ENCODE data around the gene GPR137B.

The GPR137B gene

GRCh38 chr1:236204656-236205055, 62.3 kb downstream of the GPR137B start:
- no peak for DNase-seq

DNA sequence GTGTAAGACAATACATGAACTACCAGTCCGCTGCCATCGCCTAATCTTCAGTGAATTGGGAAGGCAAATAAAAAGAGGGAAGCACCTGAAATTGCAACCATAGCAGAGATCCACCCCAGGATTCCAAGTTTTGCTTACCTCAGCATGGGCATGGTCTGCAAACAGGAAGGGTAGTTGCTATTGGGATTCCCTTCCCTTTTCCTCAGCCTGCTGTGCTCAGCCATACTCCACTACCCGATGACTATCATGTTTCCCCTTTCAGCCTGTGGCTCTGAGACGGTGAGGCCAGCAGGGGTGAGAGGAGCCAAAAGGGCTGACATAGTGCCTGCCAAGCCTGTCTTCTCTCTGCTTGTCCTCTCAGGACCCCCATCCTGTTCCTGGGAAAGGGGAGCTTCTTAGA, 64.2 kb downstream of the GPR137B start:
- DNase-seq, result no peak

DNA sequence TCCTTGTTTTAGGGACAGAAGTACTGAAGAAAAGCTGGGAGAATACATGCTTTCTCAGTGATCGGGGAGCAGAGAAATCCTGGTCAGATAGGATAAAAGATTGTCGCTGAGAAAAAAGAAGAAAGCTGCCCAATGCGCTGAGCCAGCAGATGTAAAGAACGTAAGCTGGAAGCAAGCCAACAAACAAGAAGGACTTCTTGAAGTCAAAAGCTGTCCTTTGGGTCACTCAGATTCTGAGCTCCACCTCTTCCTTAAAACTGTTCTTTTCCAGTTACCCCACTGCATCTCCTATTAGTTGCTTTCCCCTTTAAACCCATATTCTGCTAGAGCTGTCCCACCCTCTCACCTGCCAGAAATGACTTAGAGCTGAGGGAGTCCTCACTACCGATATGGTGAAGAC, 64.8 kb downstream of the GPR137B start:
- no peak for DNase-seq

GRCh38 chr1:236207569-236207968, 65.2 kb downstream of the GPR137B start:
- DNase-seq, result no peak

- DNase-seq, result no peak
These were observed 66.8 kb downstream of the GPR137B start for GRCh38 chr1:236209185-236209584.

DNA sequence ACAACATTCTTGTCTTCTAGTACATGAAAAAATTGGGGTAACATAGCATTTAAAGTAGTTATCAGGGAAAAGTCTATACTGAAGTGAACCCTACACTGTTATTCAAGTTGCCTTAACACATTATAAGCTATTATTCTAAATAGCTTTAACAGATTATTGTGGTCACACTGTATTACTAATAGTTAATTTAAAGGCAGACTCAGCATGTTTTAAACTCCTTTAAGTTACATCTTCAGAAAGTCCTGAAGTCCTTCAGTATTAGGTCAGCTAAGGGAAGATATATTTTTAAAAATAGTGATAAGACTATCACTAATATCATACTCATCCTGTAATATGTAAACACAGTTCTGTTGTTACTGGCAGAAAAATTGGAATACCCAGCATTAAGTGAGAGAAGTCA, 67.4 kb downstream of the GPR137B start:
- no peak for DNase-seq

- DNase-seq, result no peak
These were observed 69.5 kb downstream of the GPR137B start for GRCh38 chr1:236211815-236212214.

DNA sequence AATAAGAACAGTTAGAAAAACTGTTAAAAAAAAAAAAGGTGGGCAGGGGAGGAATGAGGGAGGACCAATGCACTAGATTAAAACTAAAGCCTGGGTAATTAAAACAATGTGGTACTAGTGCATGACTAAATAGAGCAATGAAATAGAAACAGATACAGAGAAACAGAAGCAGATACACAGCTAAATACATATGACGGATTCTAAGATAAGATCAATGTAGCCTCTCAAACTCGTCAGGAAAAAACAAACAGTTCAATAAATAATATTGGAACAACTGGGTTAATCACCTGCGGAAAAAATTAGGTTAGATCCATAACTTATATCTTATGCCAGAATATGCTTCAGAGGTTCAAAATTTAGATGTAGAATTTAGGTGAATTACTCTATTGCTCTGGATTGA, 71.2 kb downstream of the GPR137B start:
- DNase-seq, result no peak

DNA sequence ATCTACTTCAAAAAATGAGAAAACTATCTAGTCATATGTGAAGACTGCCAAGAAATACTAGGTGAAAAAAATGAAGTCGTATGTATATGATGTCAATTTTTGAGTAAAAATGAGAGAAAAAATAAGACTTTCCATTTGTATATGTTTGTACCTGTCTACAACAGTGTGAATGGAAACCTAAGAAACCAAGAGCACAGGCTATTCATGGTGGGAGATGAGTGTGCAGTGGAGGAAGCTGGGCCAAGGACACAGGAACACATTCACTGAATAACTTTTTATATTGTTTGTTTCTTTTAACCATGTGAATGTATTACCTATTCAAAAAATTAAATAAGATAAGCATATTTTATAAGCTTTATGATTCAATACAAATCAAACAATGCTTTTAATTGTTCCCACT, 72.4 kb downstream of the GPR137B start:
- DNase-seq, result no peak

GRCh38 chr1:236220473-236220872, 78.1 kb downstream of the GPR137B start:
- DNase-seq, result no peak

DNA sequence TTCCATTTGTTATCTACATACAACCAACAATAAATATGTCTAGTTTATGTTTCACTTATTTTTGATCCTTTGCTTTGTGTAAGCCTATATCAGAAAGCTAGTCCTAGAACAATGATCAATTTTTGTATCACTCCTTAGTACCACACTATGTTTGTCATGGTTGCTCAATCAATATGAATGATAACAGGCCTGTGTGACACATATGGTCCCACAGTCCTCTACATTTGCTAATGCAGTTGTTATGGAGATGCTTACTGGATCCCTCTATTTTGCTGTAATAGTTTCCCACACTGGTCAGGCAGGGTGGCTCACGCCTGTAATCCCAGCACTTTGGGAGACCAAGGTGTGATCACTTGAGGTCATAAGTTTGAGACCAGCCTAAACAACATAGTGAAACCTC, 80.3 kb downstream of the GPR137B start:
- no peak for DNase-seq

DNA sequence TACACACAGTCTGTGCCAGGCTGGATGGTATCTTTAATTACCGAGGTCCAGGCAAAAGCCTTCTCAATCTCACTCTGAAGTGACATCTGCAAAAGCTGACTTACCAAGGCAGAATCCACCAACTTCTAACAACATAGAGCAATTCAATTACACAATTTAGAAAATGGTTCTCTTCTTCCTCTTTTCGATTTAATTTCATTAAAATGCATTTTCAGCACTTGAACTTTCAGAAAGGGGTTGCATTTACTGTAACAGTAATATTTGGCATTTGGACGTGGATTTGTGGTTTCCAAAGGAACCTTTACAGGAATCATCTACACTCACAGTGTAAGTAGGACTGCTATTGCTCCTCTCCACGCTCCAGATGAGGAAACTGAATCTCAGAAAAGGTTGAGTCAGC, 86.1 kb downstream of the GPR137B start:
- no peak for DNase-seq

GRCh38 chr1:236235116-236235515, 92.8 kb downstream of the GPR137B start:
- DNase-seq, result no peak

DNA sequence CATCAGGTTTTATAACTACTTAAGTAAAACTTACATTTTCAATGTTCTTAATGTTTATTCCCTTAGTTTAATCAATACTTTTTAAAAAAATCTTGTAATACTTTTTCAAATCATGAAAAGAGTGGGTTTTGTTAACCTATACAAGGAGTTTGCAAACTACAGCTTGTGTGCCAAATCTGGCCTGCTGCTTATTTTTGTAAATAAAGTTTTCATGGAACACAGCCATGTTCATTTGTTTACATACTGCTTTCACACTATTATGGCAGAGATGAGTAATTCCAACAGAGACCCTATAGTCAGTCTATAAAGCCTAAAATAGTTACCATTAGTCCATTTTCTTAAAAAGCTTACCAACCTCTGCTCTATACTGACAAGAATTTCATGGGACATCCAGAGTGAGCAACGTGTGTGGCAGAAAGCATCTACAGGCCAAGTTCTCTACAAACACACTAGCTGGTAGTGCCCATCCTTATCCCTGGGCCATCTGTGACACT, 96.8 kb downstream of the GPR137B start:
- DNase-seq, result no peak

DNA sequence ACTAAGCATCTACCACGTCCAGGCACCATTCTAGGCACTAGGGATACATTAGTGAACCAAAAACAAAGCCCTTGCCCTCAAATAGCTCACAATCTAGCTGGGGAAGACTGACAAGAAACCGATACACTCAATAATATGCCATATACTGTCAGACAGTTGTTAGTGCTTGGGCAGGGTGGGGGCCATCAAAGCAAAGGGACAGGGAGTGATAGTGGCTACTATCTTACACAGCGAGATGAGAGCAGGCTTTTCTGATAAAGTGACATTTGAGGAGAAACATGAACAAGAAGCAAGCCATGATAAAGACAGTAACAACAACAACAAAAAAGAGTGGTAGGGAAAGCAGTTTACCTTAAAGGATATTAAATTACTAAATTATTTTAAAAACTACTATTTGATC, 98.3 kb downstream of the GPR137B start:
- no peak for DNase-seq

- no peak for DNase-seq
These were observed 100.2 kb downstream of the GPR137B start for GRCh38 chr1:236242568-236242967.

DNA sequence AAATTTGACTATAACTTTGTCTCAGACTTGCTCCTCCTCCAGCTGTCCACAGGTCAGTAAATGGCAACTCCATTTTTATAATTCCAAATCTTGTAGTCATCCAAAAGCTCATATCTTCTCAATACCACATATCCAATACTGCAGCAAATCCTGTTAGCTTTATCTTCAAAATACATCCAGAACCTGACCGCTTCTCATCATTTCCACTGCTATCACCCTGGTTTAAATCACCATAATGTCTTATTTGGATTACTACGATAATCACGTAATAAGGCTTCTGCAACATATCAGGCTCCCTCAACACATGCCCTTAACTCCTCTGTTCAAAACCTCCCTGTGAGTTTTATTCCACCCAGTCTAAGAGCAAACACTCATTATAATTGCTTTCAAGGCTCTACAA, 104.9 kb downstream of the GPR137B start:
- no peak for DNase-seq

DNA sequence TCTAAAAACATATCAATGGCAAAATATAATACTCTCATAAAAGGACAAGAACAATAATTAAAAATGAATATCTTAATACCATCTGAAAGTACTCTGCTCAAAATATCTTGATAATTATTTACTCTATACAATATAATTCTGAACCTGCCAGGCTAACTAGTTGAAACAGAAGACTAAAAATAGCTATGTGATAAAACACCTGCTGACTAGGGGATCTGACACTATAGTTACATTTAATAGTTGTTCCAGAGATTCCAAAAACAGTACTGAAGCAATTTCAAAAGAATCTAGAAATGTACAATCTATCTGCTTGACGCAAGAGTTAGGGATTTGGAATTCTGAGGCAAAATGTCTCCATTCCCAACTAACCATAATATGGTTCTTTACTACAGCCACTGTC, 109.2 kb downstream of the GPR137B start:
- no peak for DNase-seq

GRCh38 chr1:236253119-236253518, 110.8 kb downstream of the GPR137B start:
- no peak for DNase-seq

GRCh38 chr1:236253918-236254637, 111.7 kb downstream of the GPR137B start:
- no peak for DNase-seq

GRCh38 chr1:236257216-236257615, 114.9 kb downstream of the GPR137B start:
- no peak for DNase-seq

- DNase-seq, result no peak
These were observed 115.8 kb downstream of the GPR137B start for GRCh38 chr1:236258114-236258622.
